Esophagus mucosa (tissue), 1 donor: Measurements from ENCODE around the gene TLR9. TPM values are rescaled to one million over a fixed set of nuclear protein-coding genes. Genes with fewer than 3 reads are reported as not detected.

Source experiments
- ATAC-seq: fragments of 200-7000 bp; cut with Tn5 transposase; one replicate; pipeline ENCODE4 v1.9.1; 2020
- total RNA-seq: library from RNA; stranded (reverse); gene quantifications from one replicate; pipeline ENCODE4 v1.2.4, GENCODE V29; 2023
- donor health status: DM: yes; HTN: yes; CAD: no.

The TLR9 gene
- total RNA-seq, 1 donor from 2014 or later: 0.04 TPM

DNA sequence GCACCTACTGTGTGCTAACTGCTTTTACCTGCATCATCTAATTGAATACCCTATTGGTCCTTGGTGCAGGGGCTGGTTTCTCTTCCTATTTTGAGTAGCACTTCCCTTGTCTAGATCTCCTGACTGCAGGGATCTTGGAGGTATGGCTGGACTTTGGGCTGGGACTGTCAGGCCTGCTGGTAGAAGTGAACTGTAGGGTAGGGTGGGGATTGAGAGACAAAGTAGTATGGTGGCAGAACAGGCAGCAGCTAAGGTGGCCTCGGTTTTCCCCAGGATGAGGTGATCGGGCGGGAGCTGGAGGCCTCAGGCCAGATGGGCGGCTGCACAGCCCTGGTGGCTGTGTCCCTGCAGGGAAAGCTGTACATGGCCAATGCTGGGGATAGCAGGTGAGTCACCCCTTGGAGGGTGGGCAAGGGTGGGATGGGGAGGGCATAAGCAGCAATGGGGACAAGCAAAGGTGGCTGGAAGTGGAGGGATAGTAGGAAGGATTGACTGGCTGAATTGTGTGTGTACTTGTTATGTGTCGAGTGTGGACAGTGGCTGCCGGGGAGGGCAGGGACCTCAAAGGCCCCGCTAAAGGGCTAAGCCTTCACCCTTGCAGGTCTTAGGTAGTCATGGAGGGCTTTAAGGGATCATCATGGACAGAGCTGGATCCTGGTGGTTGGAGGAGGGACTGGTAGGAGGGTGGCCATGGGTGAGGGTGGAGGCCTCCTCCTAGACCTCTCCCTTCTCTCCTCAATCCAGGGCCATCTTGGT, 22.1 kb upstream of the TLR9 start:
- no peak for ATAC-seq

DNA sequence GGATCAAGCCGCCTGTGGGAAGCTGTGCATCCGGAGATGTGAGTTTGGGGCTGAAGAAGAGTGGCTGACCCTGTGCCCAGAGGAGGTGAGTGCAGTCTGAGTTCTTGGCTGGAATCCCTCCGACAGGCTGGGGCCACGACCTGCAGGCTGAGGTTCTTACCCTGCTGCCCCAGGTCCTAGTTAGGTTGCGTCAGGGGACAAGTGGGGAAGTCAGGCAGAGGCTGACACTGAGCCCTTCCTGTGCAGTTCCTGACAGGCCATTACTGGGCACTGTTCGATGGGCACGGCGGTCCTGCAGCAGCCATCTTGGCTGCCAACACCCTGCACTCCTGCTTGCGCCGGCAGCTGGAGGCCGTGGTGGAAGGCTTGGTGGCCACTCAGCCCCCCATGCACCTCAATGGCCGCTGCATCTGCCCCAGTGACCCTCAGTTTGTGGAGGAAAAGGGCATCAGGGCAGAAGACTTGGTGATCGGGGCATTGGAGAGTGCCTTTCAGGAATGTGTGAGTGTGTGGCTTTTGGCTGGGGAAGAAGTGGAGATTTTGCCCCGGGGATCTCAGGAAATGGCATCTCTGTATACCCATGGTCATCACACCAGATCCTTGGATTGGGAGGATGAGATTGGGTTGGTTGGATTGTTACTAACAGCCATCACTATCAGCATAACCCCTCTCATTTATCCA, 21.4 kb upstream of the TLR9 start:
- no peak for ATAC-seq

DNA sequence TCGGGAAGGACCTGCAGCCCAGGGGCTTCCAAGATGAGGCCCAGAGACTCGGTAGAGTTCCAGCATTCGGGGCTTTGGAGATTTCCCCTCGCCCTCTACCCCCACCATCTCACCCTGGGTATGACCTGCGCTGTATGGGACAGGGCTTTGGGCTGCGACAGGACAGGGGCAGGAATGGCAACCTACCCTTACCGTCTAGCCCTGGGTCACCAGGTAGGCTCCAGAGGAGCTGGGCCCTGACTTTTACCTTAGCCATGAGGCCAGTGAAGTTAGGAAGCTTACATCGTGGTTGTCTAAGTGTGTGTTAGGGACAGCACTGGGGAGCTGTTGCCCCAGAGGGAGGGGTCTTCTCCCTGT, 20.8 kb upstream of the TLR9 start:
- ATAC-seq: no peak

DNA sequence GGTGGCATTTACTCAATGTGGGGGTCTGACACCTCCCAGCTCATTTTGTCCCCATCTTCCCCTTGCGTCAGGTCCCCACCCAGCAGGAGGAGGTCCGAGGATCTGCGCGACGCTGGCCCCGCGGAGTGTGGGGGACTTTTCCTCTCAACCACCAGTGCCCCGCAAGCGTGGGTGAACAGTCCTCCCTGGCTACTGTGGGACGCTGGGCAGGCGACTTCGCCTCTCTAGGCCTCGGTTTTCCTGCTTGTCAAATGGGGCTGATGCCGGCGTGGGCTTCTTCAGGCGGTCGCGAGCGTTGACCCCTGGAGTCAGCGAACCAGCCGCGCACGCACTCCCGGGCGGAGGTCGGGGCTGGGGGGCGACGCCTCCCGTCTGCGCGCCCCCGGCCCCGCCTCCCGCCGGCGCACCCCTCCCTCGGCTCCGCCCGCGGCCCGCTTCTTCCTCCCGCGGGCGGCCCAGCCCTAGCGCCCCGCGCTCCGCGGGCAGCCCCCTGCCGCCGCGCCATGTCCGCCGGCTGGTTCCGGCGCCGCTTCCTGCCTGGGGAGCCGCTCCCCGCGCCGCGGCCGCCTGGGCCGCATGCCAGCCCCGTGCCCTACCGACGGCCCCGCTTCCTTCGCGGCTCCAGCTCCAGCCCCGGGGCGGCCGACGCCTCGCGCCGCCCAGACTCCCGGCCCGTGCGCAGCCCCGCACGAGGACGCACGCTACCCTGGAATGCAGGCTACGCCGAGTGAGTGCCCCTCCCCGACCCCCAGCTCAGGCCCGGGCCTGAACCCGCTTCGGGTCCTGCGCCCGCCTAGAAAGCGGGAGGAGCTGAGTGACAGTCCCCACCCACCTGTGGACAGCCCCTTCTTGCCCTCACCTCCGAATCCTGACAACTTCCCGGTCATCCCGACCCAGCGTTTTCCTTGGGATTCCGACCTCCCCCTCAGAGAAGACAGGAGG, 20.1 kb upstream of the TLR9 start, which contains the start of gene PPM1M:
PPM1M (plus strand) TSS at position 438 of the 942 bp plus-strand sequence; CDS start at position 504, 66 bp downstream.
- ATAC-seq: peak; percentile 10

DNA sequence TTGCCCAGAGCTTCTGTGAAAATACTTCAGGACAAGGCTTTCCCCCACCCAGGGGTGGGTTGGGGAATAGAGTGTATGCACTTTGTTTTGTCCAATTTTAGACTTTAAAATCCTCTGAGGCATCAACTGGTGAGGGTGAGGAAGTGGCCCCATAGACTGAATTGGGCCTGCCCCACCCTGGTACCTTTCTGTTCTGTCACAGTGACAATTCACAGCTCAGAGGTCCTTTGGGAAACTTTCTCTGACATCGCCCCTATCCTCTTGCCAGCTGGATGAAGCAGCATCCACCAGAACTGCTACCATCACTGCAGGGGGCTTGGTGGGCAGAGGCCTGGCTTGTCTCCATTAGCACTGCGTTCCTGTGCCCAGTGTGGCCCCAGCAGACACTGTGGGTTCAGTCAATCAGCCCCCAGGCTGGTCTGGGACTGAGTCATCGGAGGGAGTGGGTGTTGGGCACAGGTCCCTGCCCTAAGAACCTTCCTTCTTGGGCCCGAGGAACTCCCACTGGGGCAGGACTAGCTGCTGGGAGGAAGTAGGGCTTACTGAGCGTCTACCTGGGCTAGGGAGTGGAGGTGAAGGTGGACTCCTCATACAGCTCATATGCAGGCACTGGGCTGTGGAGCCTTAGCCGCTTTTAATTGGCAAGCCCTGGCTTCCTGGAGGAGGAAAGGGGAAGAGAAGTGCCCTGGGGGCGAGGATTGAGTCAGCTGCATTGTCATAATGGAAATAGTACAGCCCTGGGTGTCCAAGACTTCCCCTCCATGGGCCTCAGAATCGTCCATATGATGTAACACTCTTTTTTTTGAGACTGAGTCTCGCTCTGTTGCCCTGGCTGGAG, 18.6 kb upstream of the TLR9 start:
- peak; percentile 66 for ATAC-seq

DNA sequence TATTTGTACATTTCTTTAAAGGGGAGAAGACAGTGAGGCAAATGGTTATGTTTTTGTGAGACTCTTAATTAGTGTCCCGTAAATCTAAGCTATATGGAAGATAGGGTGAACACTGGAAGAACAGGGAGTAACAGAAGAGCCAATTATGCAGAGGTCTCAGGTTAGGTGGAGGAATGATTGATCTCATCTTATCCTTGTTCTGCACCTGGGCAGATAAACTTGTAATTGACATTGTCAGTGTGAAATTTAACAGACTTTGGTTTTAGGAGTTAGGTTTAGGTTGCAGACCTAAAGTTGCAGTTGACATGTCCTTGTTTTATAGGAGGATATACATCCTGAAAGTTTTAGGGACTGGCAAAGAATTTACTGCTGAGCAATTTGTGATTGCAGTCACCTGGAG, 16.6 kb upstream of the TLR9 start:
- no peak for ATAC-seq

DNA sequence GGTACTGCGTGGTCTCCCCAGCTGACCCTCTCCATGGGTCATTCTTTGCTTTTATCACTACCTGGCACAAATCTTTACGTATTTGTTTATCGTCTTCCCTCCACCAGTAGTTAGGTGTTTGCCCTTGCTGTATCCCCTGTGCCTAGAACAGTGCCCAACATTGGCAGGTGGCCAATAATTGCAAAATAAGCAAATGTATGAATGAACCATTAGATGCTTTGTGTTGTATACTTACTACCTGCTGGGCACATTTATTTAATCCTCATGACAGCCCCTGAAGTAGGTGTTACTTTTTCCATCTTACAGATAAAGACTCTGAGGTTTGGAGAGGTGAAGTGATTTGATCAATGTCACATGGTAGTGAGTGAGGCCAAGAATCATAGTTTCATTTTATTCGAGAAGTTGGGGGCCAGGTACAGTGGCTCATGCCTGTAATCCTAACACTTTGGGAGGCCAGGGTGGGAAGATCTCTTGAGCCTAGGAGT, 15.5 kb upstream of the TLR9 start:
- no peak for ATAC-seq

DNA sequence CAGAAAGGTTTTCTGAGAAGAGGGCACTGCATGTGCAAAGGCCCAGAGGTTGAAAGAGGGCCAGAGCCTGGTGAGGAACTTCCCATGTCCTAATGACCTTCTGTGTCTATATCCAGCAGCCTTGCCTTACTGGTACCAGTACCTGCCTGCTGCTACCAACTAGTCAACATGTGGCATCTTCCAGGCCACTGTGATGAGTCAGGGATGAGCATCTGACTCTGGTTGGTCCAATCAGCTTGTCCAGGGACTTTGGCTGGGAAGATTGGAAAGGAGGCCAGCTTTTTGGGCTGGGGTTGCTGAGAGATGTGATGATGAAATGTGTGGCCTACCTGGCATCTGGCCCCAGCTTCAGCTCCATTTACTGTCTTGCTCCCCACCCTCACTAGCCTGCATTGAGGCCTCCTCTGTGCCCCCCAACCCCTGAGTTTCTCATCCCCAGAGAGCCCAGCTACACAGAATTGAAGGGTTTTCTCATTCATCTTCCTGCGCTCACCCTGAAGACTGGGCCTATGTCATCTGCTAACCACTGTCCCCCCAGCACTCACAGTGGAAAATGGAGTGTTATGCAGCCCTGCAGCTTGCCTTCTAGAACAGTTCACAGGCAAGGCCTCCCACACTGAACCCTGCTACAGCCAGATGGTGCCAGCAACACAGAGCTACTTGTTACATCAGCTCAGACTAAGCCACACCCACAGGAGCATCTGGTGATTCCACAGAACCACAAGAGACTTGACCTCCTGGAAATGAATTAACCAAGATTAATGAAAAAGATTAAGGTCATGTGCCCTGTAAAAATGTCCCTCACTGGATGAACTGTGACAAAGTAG, 14.8 kb upstream of the TLR9 start:
- ATAC-seq: peak; percentile 48

DNA sequence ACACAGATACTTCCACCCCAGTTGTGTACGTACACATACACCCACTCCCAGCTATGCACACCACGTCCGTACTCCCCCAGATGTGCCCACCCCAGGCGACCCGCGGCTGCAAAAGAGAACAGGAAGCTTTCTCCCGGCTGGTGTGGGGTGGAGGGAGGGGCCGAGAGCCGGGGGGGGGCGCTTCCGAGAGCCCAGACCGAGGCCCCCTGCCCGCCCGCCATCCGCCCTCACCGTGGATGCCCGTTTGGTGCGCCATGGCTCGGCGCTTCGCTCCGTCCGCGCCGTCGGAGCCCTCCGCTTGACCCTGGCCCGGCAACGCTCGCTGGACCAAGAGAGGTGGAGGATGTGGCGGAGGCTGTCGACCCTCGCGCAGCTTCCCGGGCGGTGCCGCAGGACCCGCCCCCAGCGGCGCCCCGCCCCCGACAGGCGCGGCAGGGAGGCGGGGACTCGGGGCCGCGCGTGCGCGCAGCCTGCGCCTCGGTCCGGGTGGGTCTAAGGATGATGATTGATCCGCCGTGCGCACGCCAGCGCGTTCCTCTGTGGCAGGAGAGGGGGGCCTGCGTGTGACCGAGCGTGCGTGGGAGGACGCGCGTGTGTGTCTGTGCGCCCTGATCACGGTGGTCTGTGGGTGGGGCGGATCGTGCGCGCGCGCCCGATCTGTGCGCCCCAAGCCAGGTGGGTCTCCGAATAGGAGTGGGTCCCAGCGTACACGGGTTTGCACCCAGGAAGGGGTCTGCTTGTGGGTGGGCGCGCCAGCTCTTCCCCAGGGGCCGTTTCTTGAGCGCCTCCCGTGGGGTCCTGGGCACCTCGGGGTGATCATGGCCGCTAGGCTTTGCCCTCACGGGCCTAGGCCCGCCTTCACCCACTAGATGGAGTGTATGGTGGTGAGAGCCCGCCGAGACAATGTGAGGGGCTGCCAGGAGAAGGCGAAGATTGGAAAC, 13.6 kb upstream of the TLR9 start, which contains the start of gene TWF2:
TWF2 (minus strand) TSS at position 398 of the 941 bp plus-strand sequence; CDS start at position 256, 142 bp downstream.
- peak; percentile 78 for ATAC-seq

DNA sequence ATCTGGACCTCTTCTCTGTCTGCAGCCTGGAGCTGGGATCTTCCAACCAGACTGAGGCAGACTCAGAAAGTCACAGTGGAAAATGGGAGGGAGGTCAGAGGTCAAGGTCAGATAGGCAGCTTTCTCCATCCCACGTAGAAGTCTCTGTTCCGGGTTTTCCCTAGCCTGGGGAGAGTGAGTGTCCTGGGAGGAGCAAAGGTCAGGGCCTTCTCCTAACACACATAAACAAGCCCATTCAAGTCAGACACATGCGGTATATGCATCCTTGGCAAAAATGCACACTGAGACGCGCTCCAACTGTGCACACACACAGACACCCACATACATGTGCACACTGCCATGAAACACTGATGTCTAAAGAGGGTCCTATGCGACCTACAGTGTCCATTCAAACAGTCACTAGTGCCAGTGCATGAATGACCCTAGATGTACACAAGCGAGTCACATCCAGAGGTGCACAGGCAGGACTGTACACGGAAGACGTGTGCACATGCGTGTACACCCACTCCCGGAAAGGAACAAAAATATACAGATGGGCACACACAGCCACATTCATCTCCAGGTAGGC, 12.8 kb upstream of the TLR9 start:
- ATAC-seq: peak; percentile 22

DNA sequence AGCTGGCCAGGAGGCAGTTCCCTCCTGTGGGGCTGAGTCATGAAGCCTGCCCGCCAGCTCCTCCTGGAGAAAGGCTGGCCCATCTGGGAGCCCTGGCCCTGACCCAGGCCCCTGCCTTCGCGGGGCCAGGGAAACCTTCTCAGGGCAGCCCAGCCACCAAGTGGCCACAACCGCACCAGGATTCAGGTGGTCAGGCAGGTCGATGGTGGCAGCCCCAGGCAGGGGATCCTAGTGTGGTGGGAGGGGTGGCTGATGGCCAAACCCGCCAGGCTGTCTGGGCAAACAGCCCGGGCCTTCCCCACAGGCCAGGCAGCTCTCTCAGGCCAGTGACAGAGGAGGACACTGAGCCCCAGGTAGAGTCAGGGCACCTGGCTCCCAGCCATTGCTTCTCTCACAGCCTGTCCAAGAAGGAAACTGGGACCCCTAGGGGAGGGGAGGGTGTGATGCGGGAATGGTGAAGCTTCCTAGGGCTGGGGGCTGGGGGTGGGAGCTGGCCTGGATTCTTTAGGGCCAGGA, 12.3 kb upstream of the TLR9 start:
- peak; percentile 65 for ATAC-seq

DNA sequence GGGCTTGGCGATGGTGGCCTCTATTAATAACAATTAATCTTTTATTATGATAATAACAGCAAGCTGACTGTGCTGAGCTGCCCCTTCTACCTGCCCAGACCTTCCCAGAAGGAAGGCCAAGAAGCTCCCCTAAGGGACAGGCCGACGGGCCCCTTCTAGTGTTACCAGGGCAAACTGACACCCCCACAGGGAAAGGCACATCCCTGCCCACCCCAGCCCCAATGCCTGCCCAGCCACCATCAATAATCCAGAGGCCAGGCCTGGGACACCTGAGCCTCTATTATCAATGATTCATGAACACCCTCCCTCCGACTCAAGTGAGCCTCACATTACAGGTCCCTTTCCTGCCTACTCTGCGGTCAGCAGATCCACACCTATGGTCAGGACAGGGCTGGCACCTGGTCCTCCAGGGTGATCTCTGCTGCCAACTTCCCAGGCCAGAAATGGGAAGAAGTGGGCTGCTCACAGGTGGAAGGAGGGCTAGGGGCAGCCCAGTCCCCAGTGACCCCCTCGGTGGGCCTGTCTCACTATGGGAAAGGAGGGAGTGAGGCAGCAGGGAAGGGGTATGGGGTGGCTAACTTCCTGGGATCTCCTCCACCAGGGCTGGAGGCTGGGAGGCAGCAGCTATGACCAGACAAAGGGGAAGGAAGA, 11.7 kb upstream of the TLR9 start:
- no peak for ATAC-seq

DNA sequence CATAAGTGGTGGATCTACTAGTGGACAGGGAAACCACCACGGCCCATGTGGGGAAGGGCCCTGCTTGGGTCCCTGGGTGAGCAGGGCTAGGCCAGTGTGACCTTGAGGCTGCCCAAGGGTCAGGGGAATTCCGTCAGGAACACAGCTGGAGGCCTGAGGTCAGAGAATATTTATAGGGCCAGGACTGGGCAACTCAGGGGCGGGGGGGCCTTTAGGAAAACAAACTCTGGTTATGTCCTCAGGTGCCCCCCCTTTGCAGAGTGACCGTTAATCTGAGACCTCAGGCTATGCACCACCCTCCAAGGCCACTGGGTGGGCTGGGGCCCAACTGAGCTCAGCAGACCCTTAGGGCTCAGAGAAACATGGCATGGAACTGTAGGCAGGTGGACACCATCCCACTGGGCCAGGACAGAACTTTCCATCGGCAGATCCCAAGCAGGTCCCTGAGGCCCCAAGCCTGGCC, 11.0 kb upstream of the TLR9 start:
- ATAC-seq: no peak

DNA sequence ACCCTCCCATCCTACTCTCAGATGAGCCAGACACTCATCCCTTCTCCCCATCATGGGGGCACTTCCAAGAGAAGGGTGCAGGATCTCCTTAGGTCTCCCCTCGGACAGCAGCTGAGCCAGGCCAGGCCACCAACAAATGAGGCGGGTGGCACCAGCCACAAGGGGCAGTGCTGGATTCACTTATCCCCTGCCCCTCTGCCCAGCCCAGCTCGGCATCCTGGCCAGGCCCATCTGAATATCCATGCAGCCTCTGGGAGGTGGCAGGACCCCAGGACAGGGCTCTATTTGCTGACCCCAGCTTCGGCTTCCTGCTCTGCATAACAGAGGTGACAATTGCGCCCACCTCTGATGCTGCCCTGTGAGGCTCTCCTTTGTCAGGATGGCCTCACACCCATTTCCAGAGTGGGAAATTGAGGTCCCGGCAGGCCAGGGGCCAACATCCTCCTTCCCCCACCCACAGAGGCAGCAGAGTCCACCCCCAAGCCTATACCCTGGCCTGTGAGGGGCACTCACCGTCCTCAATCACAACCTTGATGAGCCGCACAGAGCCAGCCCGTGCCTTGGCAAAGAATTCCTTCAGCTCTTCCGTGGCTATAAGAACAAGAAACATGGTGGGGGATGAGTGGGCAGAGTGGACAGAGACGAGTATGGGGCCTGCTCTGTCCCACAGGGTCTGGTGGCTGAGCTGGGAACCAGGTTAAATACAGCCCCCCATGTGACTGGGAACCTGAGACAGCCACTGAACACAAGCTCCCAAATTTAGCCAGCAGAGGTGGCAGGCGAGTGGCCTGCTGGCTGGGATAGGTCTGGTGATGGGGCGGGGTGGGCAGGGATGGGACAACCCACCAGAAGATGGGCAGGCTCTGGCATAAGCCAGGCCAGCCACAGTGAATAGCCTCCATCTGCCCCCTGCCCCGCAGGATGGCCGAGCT, 9.3 kb upstream of the TLR9 start:
- ATAC-seq: no peak

DNA sequence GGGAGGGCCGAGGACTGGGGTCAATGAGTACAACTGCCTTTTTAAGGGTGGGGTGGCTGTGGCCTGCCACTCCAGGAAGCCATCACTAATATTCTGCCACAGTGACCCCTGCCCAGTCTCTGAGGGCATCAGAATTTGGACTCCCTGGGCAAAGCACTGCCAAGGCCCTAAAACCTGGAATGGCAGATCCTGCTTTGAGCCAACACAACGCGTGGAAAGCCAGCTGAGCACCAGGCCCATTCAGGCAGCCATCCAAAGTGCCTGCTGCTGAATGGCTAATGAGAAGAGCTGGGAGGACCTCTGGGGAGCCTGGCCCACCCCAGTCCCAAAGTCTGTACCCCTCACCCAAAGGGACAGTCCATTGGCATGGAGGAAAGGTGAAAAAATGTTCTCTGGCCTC, 8.5 kb upstream of the TLR9 start:
- ATAC-seq: no peak

DNA sequence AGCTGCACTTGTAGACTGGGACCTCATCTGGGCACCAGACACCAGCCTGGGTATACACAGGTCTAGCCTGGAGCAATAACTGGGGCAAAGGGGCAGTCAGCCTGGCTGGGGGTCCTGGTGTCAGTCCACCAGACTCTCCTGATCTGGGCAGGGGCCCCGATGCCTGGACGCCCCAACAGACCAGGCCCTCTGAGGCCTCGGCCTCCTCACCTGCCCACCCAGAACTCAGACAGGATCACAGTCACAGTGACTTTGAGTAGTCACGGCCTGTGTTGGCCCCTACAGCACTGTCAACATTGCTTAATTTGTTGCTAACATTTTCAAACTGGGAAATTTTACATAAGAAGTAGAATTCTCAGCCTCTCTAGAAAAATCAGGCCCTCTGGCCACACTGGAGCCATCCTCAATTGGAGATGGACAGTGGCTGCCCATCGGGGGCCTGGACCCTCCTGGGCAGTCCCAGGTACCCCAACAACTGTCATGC, 7.7 kb upstream of the TLR9 start:
- ATAC-seq: no peak
